ENCODE data around the gene ATG7.

GRCh38 chr3:11538581-11538980, 266.4 kb downstream of the ATG7 start:
- TF ChIP-seq CTCF (IDR thresholded peaks at IDR 0.05; ENCODE audit: low read length) (no peak), EZH2phosphoT487 (IDR thresholded peaks at IDR 0.05; ENCODE audit: low read length) (no peak)

All from MM.1S (cell line).